OCI-LY7 (cell line): ENCODE results near the gene UGT2B10. TPM values are rescaled to one million over a fixed set of nuclear protein-coding genes. Genes with fewer than 3 reads are reported as not detected.
"Not testable (repeated sequence)": the region's sequence is repeated elsewhere in the genome, so short reads cannot be mapped to it uniquely, and the experiment has no call there.

ENCODE experiments used
- BruUV-seq: library from RNA; stranded (reverse); fragments of 400-500 nt; replicated peaks from 2 replicates; lab custom pipeline; 2021; lab: Mats Ljungman, UMichigan
- CTCF ChIA-PET: fragments of 300-600 bp; sonication (Branson Sonifier 250); formaldehyde crosslinking; loops from one replicate; lab custom pipeline; 2022; ENCODE audit warnings: antibody characterized with exemption; ENCODE audit not compliant: unreplicated experiment; lab: Charles Lee
- POLR2A ChIA-PET: fragments of 300-600 bp; sonication (Branson Sonifier 250); formaldehyde crosslinking; loops from one replicate; lab custom pipeline; 2022; ENCODE audit warnings: antibody characterized with exemption; lab: Charles Lee
- DNase-seq: peaks from one replicate; pipeline ENCODE4 v3.0.0-alpha.2; 2015; ENCODE audit warnings: low spot score
- H2AFZ ChIP-seq: fragments of 200-600 bp; sonication (generic), shearing (Covaris generic); 2 replicates; pipeline ENCODE4 v1.6.1; 2014; ENCODE audit warnings: mild to moderate bottlenecking, antibody characterized with exemption, low read length, moderate library complexity
- H3K27ac ChIP-seq: fragments of 200-600 bp; sonication (generic); 2 replicates; pipeline ENCODE4 v1.5.1; 2014; ENCODE audit warnings: mixed run types, low read depth, mild to moderate bottlenecking, moderate library complexity, low read length, inconsistent platforms; ENCODE audit not compliant: poor library complexity, severe bottlenecking
- H3K36me3 ChIP-seq: fragments of 200-600 bp; sonication (generic); 2 replicates; pipeline ENCODE4 v1.6.1; 2014; ENCODE audit warnings: mild to moderate bottlenecking, antibody characterized with exemption, low read length, moderate library complexity, mixed read lengths; ENCODE audit not compliant: insufficient read depth
- H3K4me1 ChIP-seq: fragments of 200-600 bp; sonication (generic); 2 replicates; pipeline ENCODE4 v1.5.1; 2014; ENCODE audit warnings: mild to moderate bottlenecking, low read length; ENCODE audit not compliant: insufficient read depth, poor library complexity, severe bottlenecking
- H3K4me2 ChIP-seq: fragments of 200-600 bp; sonication (generic); 2 replicates; pipeline ENCODE4 v1.6.1; 2014; ENCODE audit warnings: mild to moderate bottlenecking, low read length
- H3K4me3 ChIP-seq: fragments of 200-600 bp; sonication (generic); 2 replicates; pipeline ENCODE4 v1.5.1; 2014; ENCODE audit warnings: mild to moderate bottlenecking, low read depth, low read length; ENCODE audit not compliant: poor library complexity, severe bottlenecking
- H3K79me2 ChIP-seq: fragments of 200-600 bp; sonication (generic); 2 replicates; pipeline ENCODE4 v1.6.1; 2016; ENCODE audit warnings: low read depth, mild to moderate bottlenecking, low read length, moderate library complexity, mixed read lengths; ENCODE audit not compliant: insufficient read depth
- H3K9me2 ChIP-seq: fragments of 200-600 bp; sonication (generic); 2 replicates; pipeline ENCODE4 v1.6.1; 2016; ENCODE audit warnings: mild to moderate bottlenecking, low read length, mixed read lengths; ENCODE audit not compliant: insufficient read depth
- H3K9me3 ChIP-seq: fragments of 200-600 bp; sonication (generic); 2 replicates; pipeline ENCODE4 v1.6.1; 2014; ENCODE audit warnings: mild to moderate bottlenecking, mixed run types, low read length, mixed read lengths
- H4K20me1 ChIP-seq: fragments of 200-600 bp; sonication (generic); 2 replicates; pipeline ENCODE4 v1.6.1; 2014; ENCODE audit warnings: mild to moderate bottlenecking, antibody characterized with exemption, low read length, moderate library complexity, mixed read lengths; ENCODE audit not compliant: insufficient read depth
- CTCF ChIP-seq: fragments of 200-600 bp; sonication (generic); conservative IDR thresholded peaks from 2 replicates; pipeline ENCODE4 v1.5.1; 2014; ENCODE audit warnings: mild to moderate bottlenecking, antibody characterized with exemption, low read length, moderate library complexity, mixed read lengths
- EZH2phosphoT487 ChIP-seq: fragments of 200-600 bp; sonication (generic); IDR thresholded peaks from 2 replicates; pipeline ENCODE4 v1.6.1; 2018; ENCODE audit warnings: low read depth, borderline replicate concordance, mild to moderate bottlenecking, mixed run types, antibody characterized with exemption, low read length, moderate library complexity, mixed read lengths
- intact Hi-C: fragments of 100-400 bp; cut with micrococcal nuclease; formaldehyde crosslinking; loops from one replicate; pipeline ENCODE4 v1.10.0; 2022; ENCODE audit not compliant: unreplicated experiment
- total RNA-seq, 2 experiments: library from RNA; depleted of rRNA in 1 of 2; stranded (reverse); fragments of >200 nt in 1 of 2; shearing (Covaris generic) in 1 of 2; gene quantifications; 2 replicates each; pipeline ENCODE4 v1.2.3, GENCODE V29; 2014 to 2022

UGT2B10 gene
- total RNA-seq, 2 experiments from 2014 or later, result not detected

- H2AFZ ChIP-seq, result no peak overlapping the region
- H3K27ac ChIP-seq, result no peak overlapping the region
- intact Hi-C loops, result no loop called here
- DNase-seq, result no peak
- H3K4me1 ChIP-seq, result no peaks in the 10 kb centered on the region
- TF ChIP-seq CTCF (no peak), EZH2phosphoT487 (no peak)
- no TSS peak for BruUV-seq
- H3K79me2 ChIP-seq, result no peaks in the 10 kb centered on the region
- POLR2A ChIA-PET, result interaction anchor here (0.6 kb wide), 2 partner anchors 1888 to 1981 kb away, joined by 3 to 4 read pairs; no protein-coding TSS in a partner anchor
- H3K4me3 ChIP-seq, result no peak overlapping the region
- H3K9me3 ChIP-seq, result no peaks in the 10 kb centered on the region
- no peak overlapping the region for H3K4me2 ChIP-seq
- no peaks in the 10 kb centered on the region for H3K9me2 ChIP-seq
- H4K20me1 ChIP-seq, result no peaks in the 10 kb centered on the region
- CTCF ChIA-PET, result no interaction called here
- no peaks in the 10 kb centered on the region for H3K36me3 ChIP-seq
Measured at GRCh38 chr4:68803013-68803412, 12.8 kb upstream of the UGT2B10 start.

- ChIA-PET CTCF (no interaction called here), POLR2A (no interaction called here)
- Histone ChIP-seq H3K79me2 (no peaks in the 10 kb centered on the region), H2AFZ (no peak overlapping the region), H3K9me2 (no peaks in the 10 kb centered on the region), H3K36me3 (no peaks in the 10 kb centered on the region), H3K4me3 (no peak overlapping the region), H3K27ac (no peak overlapping the region), H3K4me1 (no peaks in the 10 kb centered on the region), H4K20me1 (no peaks in the 10 kb centered on the region), H3K9me3 (no peaks in the 10 kb centered on the region), H3K4me2 (no peak overlapping the region)
- TF ChIP-seq EZH2phosphoT487 (no peak), CTCF (no peak)
- DNase-seq, result no peak
- no TSS peak for BruUV-seq
- intact Hi-C loops, result no loop called here
Measured at GRCh38 chr4:68808060-68808459, 7.7 kb upstream of the UGT2B10 start.

- ChIA-PET CTCF (no interaction called here), POLR2A (no interaction called here)
- no peak for TF ChIP-seq EZH2phosphoT487
- no peak for TF ChIP-seq CTCF
- Histone ChIP-seq H4K20me1 (no peaks in the 10 kb centered on the region), H3K4me3 (no peak overlapping the region), H3K79me2 (no peaks in the 10 kb centered on the region), H2AFZ (no peak overlapping the region), H3K9me2 (no peaks in the 10 kb centered on the region), H3K36me3 (no peaks in the 10 kb centered on the region), H3K4me1 (no peaks in the 10 kb centered on the region), H3K27ac (no peak overlapping the region), H3K9me3 (no peaks in the 10 kb centered on the region), H3K4me2 (no peak overlapping the region)
- DNase-seq, result no peak
- intact Hi-C loops, result no loop called here
- BruUV-seq, result no TSS peak
Measured at GRCh38 chr4:68810919-68811318, 4.9 kb upstream of the UGT2B10 start.

- H4K20me1 ChIP-seq, H3K9me3 ChIP-seq: not testable (repeated sequence)
Measured at GRCh38 chr4:68816410-68817265, 844 bp downstream of the UGT2B10 start.

More at GRCh38 chr4:68816410-68817265, 844 bp downstream of the UGT2B10 start:
- H3K36me3 ChIP-seq, POLR2A ChIA-PET, H3K4me3 ChIP-seq, H3K4me2 ChIP-seq, H3K9me2 ChIP-seq, H2AFZ ChIP-seq, CTCF ChIA-PET, H3K79me2 ChIP-seq, H3K4me1 ChIP-seq, BruUV-seq, intact Hi-C loops, H3K27ac ChIP-seq, DNase-seq: not testable (repeated sequence)
